WTC11 (cell line): Measurements from ENCODE around the gene NCBP3. TPM values are rescaled to one million over a fixed set of nuclear protein-coding genes. Genes with fewer than 3 reads are reported as not detected.

Experiments used
- ATAC-seq: fragments of 200-7000 bp; cut with Tn5 transposase; 2 replicates; pipeline ENCODE4 v1.10.0; 2021; ENCODE audit warnings: mild to moderate bottlenecking, moderate library complexity
- CTCF ChIA-PET: fragments of 300-600 bp; sonication (Branson Sonifier 250); formaldehyde crosslinking; loops from one replicate; lab custom pipeline; 2021; ENCODE audit warnings: antibody characterized with exemption; lab: Charles Lee
- POLR2A ChIA-PET: fragments of 350-600 bp; sonication (Branson Sonifier 250); formaldehyde crosslinking; loops from one replicate; lab custom pipeline; 2021; ENCODE audit warnings: antibody characterized with exemption; lab: Charles Lee
- DNase-seq: peaks from one replicate; pipeline ENCODE4 v3.0.0; 2021; ENCODE audit warnings: low spot score
- H3K27ac Mint-ChIP-seq: 2 replicates; pipeline ENCODE4 v1.8.0; 2021; ENCODE audit warnings: mixed read lengths
- H3K27me3 Mint-ChIP-seq: 2 replicates; pipeline ENCODE4 v1.8.0; 2021; ENCODE audit warnings: low read depth, mild to moderate bottlenecking, moderate library complexity, mixed read lengths
- H3K36me3 Mint-ChIP-seq: 2 replicates; pipeline ENCODE4 v1.8.0; 2021; ENCODE audit warnings: mixed read lengths
- H3K4me1 Mint-ChIP-seq: 2 replicates; pipeline ENCODE4 v1.8.0; 2022; ENCODE audit warnings: mixed read lengths
- H3K4me3 Mint-ChIP-seq: 2 replicates; pipeline ENCODE4 v1.8.0; 2021; ENCODE audit warnings: mild to moderate bottlenecking, moderate library complexity, mixed read lengths
- H3K9me3 Mint-ChIP-seq: 2 replicates; pipeline ENCODE4 v1.8.0; 2021; ENCODE audit warnings: mixed read lengths
- ARID4B ChIP-seq: sonication (generic); formaldehyde crosslinking; IDR thresholded peaks from 2 replicates; pipeline ENCODE4 v1.8.0; 2023; ENCODE audit warnings: missing genetic modification reagents, mild to moderate bottlenecking, borderline replicate concordance
- ATF2 ChIP-seq: sonication (generic); formaldehyde crosslinking; IDR thresholded peaks from 2 replicates; pipeline ENCODE4 v1.8.1; 2022; ENCODE audit warnings: low read depth, missing genetic modification reagents, borderline replicate concordance
- CBFB ChIP-seq: sonication (generic); formaldehyde crosslinking; IDR thresholded peaks from 2 replicates; pipeline ENCODE4 v1.8.1; 2022; ENCODE audit warnings: mild to moderate bottlenecking, low read depth, missing genetic modification reagents
- CREB1 ChIP-seq: sonication (generic); formaldehyde crosslinking; IDR thresholded peaks from 2 replicates; pipeline ENCODE4 v1.8.0; 2023; ENCODE audit warnings: mild to moderate bottlenecking, missing genetic modification reagents
- FOXP4 ChIP-seq: sonication (generic); formaldehyde crosslinking; IDR thresholded peaks from 2 replicates; pipeline ENCODE4 v1.8.0; 2022; ENCODE audit warnings: mild to moderate bottlenecking, missing genetic modification reagents
- GRHL2 ChIP-seq: fragments of 250-450 bp; sonication (Bioruptor Pico); IDR thresholded peaks from 2 replicates; pipeline ENCODE4 v1.8.0; 2022; ENCODE audit warnings: mild to moderate bottlenecking, moderate library complexity; ENCODE audit not compliant: insufficient replicate concordance, severe bottlenecking
- MAX ChIP-seq: sonication (generic); formaldehyde crosslinking; IDR thresholded peaks from 2 replicates; pipeline ENCODE4 v1.8.0; 2022; ENCODE audit warnings: mild to moderate bottlenecking, missing genetic modification reagents
- NFYB ChIP-seq: sonication (generic); formaldehyde crosslinking; conservative IDR thresholded peaks from 2 replicates; pipeline ENCODE4 v1.8.0; 2022; ENCODE audit warnings: low read depth, missing genetic modification reagents
- ZNF219 ChIP-seq: sonication (generic); formaldehyde crosslinking; IDR thresholded peaks from 2 replicates; pipeline ENCODE4 v1.8.0; 2023; ENCODE audit warnings: missing genetic modification reagents, mild to moderate bottlenecking, borderline replicate concordance
- ZNF263 ChIP-seq: sonication (generic); formaldehyde crosslinking; IDR thresholded peaks from 2 replicates; pipeline ENCODE4 v1.8.1; 2022; ENCODE audit warnings: low read depth, mild to moderate bottlenecking, moderate library complexity, missing genetic modification reagents
- ZNF317 ChIP-seq: sonication (generic); formaldehyde crosslinking; IDR thresholded peaks from 2 replicates; pipeline ENCODE4 v1.8.1; 2023; ENCODE audit warnings: low read depth, mild to moderate bottlenecking, moderate library complexity, missing genetic modification reagents, borderline replicate concordance
- ZNF671 ChIP-seq: fragments of 250-450 bp; sonication (Bioruptor Pico); IDR thresholded peaks from 2 replicates; pipeline ENCODE4 v1.8.0; 2021; ENCODE audit warnings: mild to moderate bottlenecking
- total RNA-seq: library from RNA; stranded (reverse); gene quantifications from 3 replicates; pipeline ENCODE4 v1.2.3, GENCODE V29; 2021

The NCBP3 gene
- total RNA-seq, 1 experiment from 2014 or later, result 48.7 TPM

- no peak for TF ChIP-seq ATF2 (CRISPR knock-in tag)
- no peak for TF ChIP-seq GRHL2
- no peak for TF ChIP-seq ARID4B
- no peak for TF ChIP-seq ZNF263 (CRISPR knock-in tag)
- TF ChIP-seq ZNF219 (CRISPR knock-in tag), result no peak
- TF ChIP-seq NFYB (CRISPR knock-in tag), result no peak
- TF ChIP-seq CREB1 (CRISPR knock-in tag), result no peak
Observed at GRCh38 chr17:3889325-3890012, 43.4 kb upstream of the NCBP3 start (continued).

- H3K27me3 Mint-ChIP-seq, result peaks cover 5% of the 10 kb centered on the region; the same call in 1 of the 2 replicates
- H3K27ac Mint-ChIP-seq, result 0 out of 2 replicates have a peak overlapping the region, but pooled peaks have one; percentile 27
- ATAC-seq (no peak; the same call in 1 of the 2 replicates), DNase-seq (peak; percentile 57)
- no peak overlapping the region for H3K4me3 Mint-ChIP-seq
- H3K4me1 Mint-ChIP-seq, result peaks cover 28% of the 10 kb centered on the region
- H3K36me3 Mint-ChIP-seq, result 0 out of 2 replicates have a peak, but pooled peaks cover 5% of the 10 kb centered on the region
- POLR2A ChIA-PET, result no interaction called here
- TF ChIP-seq MAX (CRISPR knock-in tag), result peak; percentile 73
- TF ChIP-seq ZNF671 (CRISPR knock-in tag), result no peak
- peak; percentile 18; the same call in 1 of the 2 replicates for TF ChIP-seq FOXP4 (CRISPR knock-in tag)
- no peaks in the 10 kb centered on the region for H3K9me3 Mint-ChIP-seq
- CTCF ChIA-PET, result interaction anchor here (1.0 to 2.7 kb wide), 4 partner anchors 15 to 45 kb away, joined by 3 to 7 read pairs (median 4); partner anchors contain the start of gene NCBP3
Observed at GRCh38 chr17:3888343-3889171, 42.5 kb upstream of the NCBP3 start.

GRCh38 chr17:3887804-3888203, 41.8 kb upstream of the NCBP3 start:
- Mint-ChIP-seq H3K4me1 (peaks cover 26% of the 10 kb centered on the region), H3K36me3 (0 out of 2 replicates have a peak, but pooled peaks cover 5% of the 10 kb centered on the region)
- no peak for TF ChIP-seq CBFB (CRISPR knock-in tag)
- no peak for TF ChIP-seq ZNF317
- TF ChIP-seq, all 79 proteins: peak for 0
- Mint-ChIP-seq H3K27me3 (peaks cover 5% of the 10 kb centered on the region; the same call in 1 of the 2 replicates), H3K9me3 (no peaks in the 10 kb centered on the region), H3K4me3 (no peak overlapping the region), H3K27ac (no peak overlapping the region)
- DNase-seq (no peak), ATAC-seq (no peak)
- POLR2A ChIA-PET, result interaction anchor here (0.5 kb wide), 1 partner anchor 731 kb away, joined by 3 read pairs; no protein-coding TSS in a partner anchor
- CTCF ChIA-PET, result interaction anchor here (1.0 to 1.5 kb wide), 3 partner anchors 26 to 150 kb away, joined by 3 to 4 read pairs (median 3); partner anchors contain the start of gene NCBP3
